Esophagus muscularis mucosa (tissue), 4 donors: ENCODE measurements around the gene ZNF547.

Experiments
- CTCF ChIP-seq, 3 experiments: fragments of 200-600 bp in 2 of 3; fragments of 450-650 bp in 1 of 3; sonication (generic) in 2 of 3; IDR thresholded peaks; one replicate each; pipeline ENCODE4 v1.5.1; 2017 to 2019; ENCODE audit warnings: antibody characterized with exemption in 3 of 3, mild to moderate bottlenecking in 2 of 3, moderate library complexity in 1 of 3
- EP300 ChIP-seq: sonication (generic); formaldehyde crosslinking; IDR thresholded peaks from one replicate; pipeline ENCODE4 v1.6.1; 2017; ENCODE audit warnings: antibody characterized with exemption
- POLR2A ChIP-seq: fragments of 450-650 bp; IDR thresholded peaks from one replicate; pipeline ENCODE4 v1.6.1; 2017; ENCODE audit warnings: antibody characterized with exemption, moderate library complexity, mild to moderate bottlenecking, low read depth
- POLR2AphosphoS5 ChIP-seq, 2 donors: sonication (generic); formaldehyde crosslinking; IDR thresholded peaks; one replicate each; pipeline ENCODE4 v1.6.1; 2017; ENCODE audit warnings: antibody characterized with exemption in 2 of 2

GRCh38 chr19:57319869-57320179 lies 43.5 kb upstream of the ZNF547 start:
- no peak for TF ChIP-seq CTCF (IDR thresholded peaks at IDR 0.05)
- no peak for TF ChIP-seq POLR2AphosphoS5 (IDR thresholded peaks at IDR 0.05)
- no peak for TF ChIP-seq EP300
- no peak for TF ChIP-seq POLR2A
